OCI-LY1 (cell line): ENCODE data around the gene CASQ2.

Source experiments
- H2AFZ ChIP-seq: fragments of 200-600 bp; sonication (generic), shearing (Covaris generic); 2 replicates; pipeline ENCODE4 v1.6.0; 2014; ENCODE audit warnings: antibody characterized with exemption, mild to moderate bottlenecking, low read length
- H3F3A ChIP-seq: fragments of 200-600 bp; sonication (generic), shearing (Covaris generic); 2 replicates; pipeline ENCODE4 v1.6.0; 2014; ENCODE audit warnings: mild to moderate bottlenecking, antibody characterized with exemption, low read length, moderate library complexity; ENCODE audit not compliant: insufficient read depth
- H3K27ac ChIP-seq: fragments of 200-600 bp; sonication (generic); 2 replicates; pipeline ENCODE4 v1.5.1; 2014; ENCODE audit warnings: low read length, mixed run types, mild to moderate bottlenecking, low read depth; ENCODE audit not compliant: poor library complexity, severe bottlenecking
- H3K27me3 ChIP-seq: fragments of 200-600 bp; sonication (generic); 2 replicates; pipeline ENCODE4 v1.6.0; 2014; ENCODE audit warnings: antibody characterized with exemption, mild to moderate bottlenecking, low read length, moderate library complexity; ENCODE audit not compliant: insufficient read depth
- H3K36me3 ChIP-seq: fragments of 200-600 bp; sonication (generic); 2 replicates; pipeline ENCODE4 v1.6.1; 2014; ENCODE audit warnings: mild to moderate bottlenecking, antibody characterized with exemption, low read length, moderate library complexity, mixed read lengths; ENCODE audit not compliant: insufficient read depth
- H3K4me1 ChIP-seq: fragments of 200-600 bp; sonication (generic); 2 replicates; pipeline ENCODE4 v1.5.1; 2014; ENCODE audit warnings: mild to moderate bottlenecking, low read length, moderate library complexity; ENCODE audit not compliant: insufficient read depth, severe bottlenecking
- H3K4me2 ChIP-seq: fragments of 200-600 bp; sonication (generic), shearing (Covaris generic); 2 replicates; pipeline ENCODE4 v1.6.1; 2014; ENCODE audit warnings: low read length
- H3K4me3 ChIP-seq: fragments of 200-600 bp; sonication (generic); 2 replicates; pipeline ENCODE4 v1.5.1; 2014; ENCODE audit warnings: low read length, low read depth, mild to moderate bottlenecking, mixed read lengths; ENCODE audit not compliant: poor library complexity, severe bottlenecking
- H3K79me2 ChIP-seq: fragments of 200-600 bp; shearing (Covaris generic); 2 replicates; pipeline ENCODE4 v1.6.1; 2016; ENCODE audit warnings: mixed run types, low read length, mixed read lengths; ENCODE audit not compliant: insufficient read depth
- H3K9ac ChIP-seq: fragments of 200-600 bp; sonication (generic), shearing (Covaris generic); 2 replicates; pipeline ENCODE4 v1.6.1; 2014; ENCODE audit warnings: mild to moderate bottlenecking, low read length, mixed read lengths
- H3K9me2 ChIP-seq: fragments of 200-600 bp; sonication (generic), shearing (Covaris generic); 2 replicates; pipeline ENCODE4 v1.6.1; 2014; ENCODE audit warnings: low read depth, mild to moderate bottlenecking, low read length, mixed read lengths
- H3K9me3 ChIP-seq: fragments of 200-600 bp; shearing (Covaris generic); 2 replicates; pipeline ENCODE4 v1.6.1; 2014; ENCODE audit warnings: low read length, mixed read lengths
- H4K20me1 ChIP-seq: fragments of 200-600 bp; sonication (generic), shearing (Covaris generic); 2 replicates; pipeline ENCODE4 v1.6.0; 2016; ENCODE audit warnings: mild to moderate bottlenecking, low read length; ENCODE audit not compliant: insufficient read depth
- EZH2 ChIP-seq: fragments of 200-600 bp; sonication (generic), shearing (Covaris generic); IDR thresholded peaks from 2 replicates; pipeline ENCODE4 v1.8.0; 2017; ENCODE audit warnings: borderline replicate concordance, mixed run types, mild to moderate bottlenecking, antibody characterized with exemption, low read length, moderate library complexity, mixed read lengths
- TF ChIP-seq, protein P1 (sequence below): fragments of 200-600 bp; sonication (generic), shearing (Covaris generic); IDR thresholded peaks from 2 replicates; pipeline ENCODE4 v1.5.1; 2017; ENCODE audit warnings: mild to moderate bottlenecking, antibody characterized with exemption, low read length, moderate library complexity, mixed read lengths

CASQ2 gene

GRCh38 chr1:115655306-115655663, 113.2 kb downstream of the CASQ2 start:
- Histone ChIP-seq H4K20me1 (no peaks in the 10 kb centered on the region), H3K4me2 (no peak overlapping the region), H3K27me3 (no peaks in the 10 kb centered on the region), H3K36me3 (no peaks in the 10 kb centered on the region), H3K9ac (no peak overlapping the region), H3F3A (no peaks in the 10 kb centered on the region), H3K79me2 (no peaks in the 10 kb centered on the region), H2AFZ (no peak overlapping the region), H3K27ac (no peak overlapping the region), H3K4me3 (no peak overlapping the region), H3K9me3 (no peaks in the 10 kb centered on the region), H3K9me2 (no peaks in the 10 kb centered on the region), H3K4me1 (no peaks in the 10 kb centered on the region)
- TF ChIP-seq, protein P1, sequence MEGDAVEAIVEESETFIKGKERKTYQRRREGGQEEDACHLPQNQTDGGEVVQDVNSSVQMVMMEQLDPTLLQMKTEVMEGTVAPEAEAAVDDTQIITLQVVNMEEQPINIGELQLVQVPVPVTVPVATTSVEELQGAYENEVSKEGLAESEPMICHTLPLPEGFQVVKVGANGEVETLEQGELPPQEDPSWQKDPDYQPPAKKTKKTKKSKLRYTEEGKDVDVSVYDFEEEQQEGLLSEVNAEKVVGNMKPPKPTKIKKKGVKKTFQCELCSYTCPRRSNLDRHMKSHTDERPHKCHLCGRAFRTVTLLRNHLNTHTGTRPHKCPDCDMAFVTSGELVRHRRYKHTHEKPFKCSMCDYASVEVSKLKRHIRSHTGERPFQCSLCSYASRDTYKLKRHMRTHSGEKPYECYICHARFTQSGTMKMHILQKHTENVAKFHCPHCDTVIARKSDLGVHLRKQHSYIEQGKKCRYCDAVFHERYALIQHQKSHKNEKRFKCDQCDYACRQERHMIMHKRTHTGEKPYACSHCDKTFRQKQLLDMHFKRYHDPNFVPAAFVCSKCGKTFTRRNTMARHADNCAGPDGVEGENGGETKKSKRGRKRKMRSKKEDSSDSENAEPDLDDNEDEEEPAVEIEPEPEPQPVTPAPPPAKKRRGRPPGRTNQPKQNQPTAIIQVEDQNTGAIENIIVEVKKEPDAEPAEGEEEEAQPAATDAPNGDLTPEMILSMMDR, result no peak
- no peak for TF ChIP-seq EZH2

DNA sequence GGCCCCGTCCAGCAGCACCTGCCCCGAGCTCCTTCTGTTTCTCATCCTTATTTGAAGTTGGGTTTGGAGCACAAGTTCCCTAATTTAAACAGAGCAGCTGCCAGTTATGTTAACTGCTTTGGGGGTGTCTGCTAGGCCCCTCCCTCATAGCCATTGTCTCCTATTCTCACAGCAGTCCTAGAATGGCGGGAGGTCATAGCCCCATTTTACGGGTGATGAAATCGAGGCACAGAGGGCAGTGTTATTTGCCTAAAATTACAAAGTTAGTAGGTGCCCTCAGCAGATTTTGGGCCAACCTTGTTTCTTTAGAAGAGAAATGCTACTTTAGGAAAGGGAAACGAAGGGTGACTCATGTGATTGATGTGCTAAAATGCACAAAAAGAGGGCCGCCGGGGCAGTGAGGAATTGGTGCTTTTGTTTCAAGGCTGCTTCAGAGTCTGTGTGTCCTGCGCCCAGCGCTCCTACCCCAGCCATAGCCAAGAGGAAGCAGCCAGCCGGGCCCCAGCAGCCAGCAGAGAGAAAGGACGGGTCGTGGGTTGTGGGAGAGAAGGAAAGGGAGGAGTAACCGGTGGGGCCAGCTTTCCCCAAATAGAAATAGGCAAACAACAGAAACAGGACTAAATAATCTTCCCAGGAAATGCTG, 113.7 kb downstream of the CASQ2 start:
- no peak overlapping the region for H2AFZ ChIP-seq

GRCh38 chr1:115654125-115654524, 114.4 kb downstream of the CASQ2 start:
- Histone ChIP-seq H3K4me1 (no peaks in the 10 kb centered on the region), H3K9ac (no peak overlapping the region), H3K9me2 (no peaks in the 10 kb centered on the region), H3K9me3 (no peaks in the 10 kb centered on the region), H3K79me2 (no peaks in the 10 kb centered on the region), H3K4me3 (no peak overlapping the region), H3F3A (no peaks in the 10 kb centered on the region), H2AFZ (no peak overlapping the region), H3K27ac (no peak overlapping the region), H4K20me1 (no peaks in the 10 kb centered on the region), H3K4me2 (no peak overlapping the region), H3K27me3 (no peaks in the 10 kb centered on the region), H3K36me3 (no peaks in the 10 kb centered on the region)
- TF ChIP-seq, protein P1, result no peak
- no peak for TF ChIP-seq EZH2

More for the DNA sequence above, 113.7 kb downstream of the CASQ2 start:
- H3K9me2 ChIP-seq, result no peaks in the 10 kb centered on the region
- no peaks in the 10 kb centered on the region for H3K4me1 ChIP-seq
- H3K36me3 ChIP-seq, result no peaks in the 10 kb centered on the region
- H3K27ac ChIP-seq, result no peak overlapping the region
- no peak overlapping the region for H3K9ac ChIP-seq
- no peaks in the 10 kb centered on the region for H3K79me2 ChIP-seq
- H3K4me3 ChIP-seq, result no peak overlapping the region
- H3K27me3 ChIP-seq, result no peaks in the 10 kb centered on the region
- H3F3A ChIP-seq, result no peaks in the 10 kb centered on the region
- H3K9me3 ChIP-seq, result no peaks in the 10 kb centered on the region
- H4K20me1 ChIP-seq, result no peaks in the 10 kb centered on the region
- no peak for TF ChIP-seq EZH2
- H3K4me2 ChIP-seq, result no peak overlapping the region

DNA sequence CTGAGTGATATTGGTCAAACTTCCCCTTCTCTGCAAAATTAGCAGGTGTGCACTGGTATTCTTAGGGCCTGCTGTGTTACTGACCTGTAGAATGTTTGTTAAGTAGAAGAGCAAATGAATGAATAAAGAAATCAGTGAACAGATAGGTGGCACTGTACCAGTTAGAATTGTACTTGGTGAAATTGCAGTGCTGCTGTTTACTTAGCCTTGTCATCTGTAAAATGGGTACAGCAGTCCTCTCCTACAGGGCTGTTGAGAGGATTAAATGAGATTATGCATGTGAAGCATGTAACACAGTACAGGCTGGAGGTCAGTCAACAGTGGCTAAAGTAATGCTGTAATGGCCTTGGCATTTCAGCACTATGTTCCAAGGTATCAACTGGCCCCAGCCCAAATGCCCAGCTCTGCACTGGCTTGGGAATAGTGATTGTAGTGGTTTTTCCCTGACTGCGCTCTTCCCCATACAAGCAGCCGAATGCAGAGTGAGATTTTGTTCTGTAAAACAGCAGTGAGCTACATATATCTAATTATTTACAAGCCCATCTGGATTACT, 116.2 kb downstream of the CASQ2 start:
- Histone ChIP-seq H3K27ac (no peak overlapping the region), H3K9me2 (no peaks in the 10 kb centered on the region), H2AFZ (no peak overlapping the region), H3K79me2 (no peaks in the 10 kb centered on the region), H3K4me2 (no peak overlapping the region), H3F3A (no peaks in the 10 kb centered on the region), H3K36me3 (no peaks in the 10 kb centered on the region), H4K20me1 (no peaks in the 10 kb centered on the region), H3K4me1 (no peaks in the 10 kb centered on the region), H3K9ac (no peak overlapping the region), H3K4me3 (no peak overlapping the region), H3K9me3 (no peaks in the 10 kb centered on the region), H3K27me3 (no peaks in the 10 kb centered on the region)
- no peak for TF ChIP-seq EZH2
- TF ChIP-seq, protein P1, result no peak
